ENCODE measurements around the gene FAM43B.

DNA sequence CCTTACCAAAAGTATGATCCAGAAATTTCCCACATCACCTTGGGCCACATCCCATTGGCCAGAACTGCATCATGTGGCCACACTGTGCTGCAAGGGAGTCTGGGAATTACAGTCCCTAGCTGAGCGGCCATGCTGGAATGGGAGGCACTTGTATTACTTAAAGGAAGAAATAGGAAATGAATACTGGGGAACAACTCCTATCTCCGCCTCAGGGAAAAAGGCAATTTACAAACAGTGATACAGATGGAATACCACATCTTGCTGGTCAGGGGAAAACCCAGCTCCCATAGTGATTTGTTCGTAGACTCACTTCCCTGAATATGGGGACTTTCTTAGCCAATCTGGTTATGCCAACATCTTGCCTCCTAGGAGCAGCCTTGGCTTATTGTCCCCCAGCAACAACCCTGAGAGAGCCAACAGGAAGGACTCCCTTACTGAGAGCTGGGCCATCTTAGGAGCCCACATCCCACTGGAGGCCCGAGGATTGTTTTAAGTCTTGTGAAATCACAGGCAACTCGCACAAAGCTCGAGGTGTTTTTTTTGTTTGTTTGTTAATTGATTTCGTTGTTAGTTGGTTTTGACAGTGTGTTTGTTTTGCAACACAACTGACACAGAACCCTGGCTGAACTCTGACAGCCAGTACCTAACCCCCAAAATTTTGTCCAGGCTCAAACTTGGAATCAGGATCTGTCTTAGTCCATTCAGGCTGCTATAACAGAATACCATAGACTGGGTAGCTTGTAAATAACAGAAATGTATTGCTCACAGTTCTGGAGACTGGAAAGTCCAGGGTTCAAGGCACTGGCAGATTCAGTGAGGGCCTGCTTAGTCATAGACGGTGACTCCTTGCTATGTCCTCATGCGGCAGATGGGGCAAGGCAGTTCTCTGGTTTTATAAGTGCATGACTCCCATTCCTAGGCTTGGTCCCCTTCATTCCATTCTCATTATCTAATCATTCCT lies 51.4 kb downstream of the FAM43B start:
- TF ChIP-seq POLR2A (IDR thresholded peaks at IDR 0.05; ENCODE audit: low read length) (no peak), GATA1 (IDR thresholded peaks at IDR 0.05; ENCODE audit: low read depth, low read length) (no peak)
